ENCODE measurements around the gene PNLIPRP1.

PNLIPRP1 gene

DNA sequence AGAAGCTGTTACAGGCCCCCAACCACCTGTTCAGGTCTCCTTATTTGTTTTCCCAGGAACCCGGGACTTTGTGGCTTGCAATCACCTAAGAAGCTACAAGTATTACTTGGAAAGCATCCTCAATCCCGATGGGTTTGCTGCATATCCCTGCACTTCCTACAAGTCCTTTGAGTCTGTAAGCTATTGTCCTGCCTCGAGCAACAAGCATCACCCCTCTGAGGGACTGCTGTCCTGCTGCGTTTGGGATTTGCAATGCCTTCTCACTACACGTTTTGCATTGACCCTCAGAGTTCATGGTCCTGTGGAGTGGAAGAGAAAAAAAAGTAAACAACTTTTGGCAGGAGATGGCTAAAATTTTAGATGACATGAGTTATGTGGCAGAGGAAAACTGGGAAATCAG is 9.2 kb downstream of the PNLIPRP1 start:
- no peak for DNase-seq (ENCODE audit: low read depth in 2 of 2)

DNA sequence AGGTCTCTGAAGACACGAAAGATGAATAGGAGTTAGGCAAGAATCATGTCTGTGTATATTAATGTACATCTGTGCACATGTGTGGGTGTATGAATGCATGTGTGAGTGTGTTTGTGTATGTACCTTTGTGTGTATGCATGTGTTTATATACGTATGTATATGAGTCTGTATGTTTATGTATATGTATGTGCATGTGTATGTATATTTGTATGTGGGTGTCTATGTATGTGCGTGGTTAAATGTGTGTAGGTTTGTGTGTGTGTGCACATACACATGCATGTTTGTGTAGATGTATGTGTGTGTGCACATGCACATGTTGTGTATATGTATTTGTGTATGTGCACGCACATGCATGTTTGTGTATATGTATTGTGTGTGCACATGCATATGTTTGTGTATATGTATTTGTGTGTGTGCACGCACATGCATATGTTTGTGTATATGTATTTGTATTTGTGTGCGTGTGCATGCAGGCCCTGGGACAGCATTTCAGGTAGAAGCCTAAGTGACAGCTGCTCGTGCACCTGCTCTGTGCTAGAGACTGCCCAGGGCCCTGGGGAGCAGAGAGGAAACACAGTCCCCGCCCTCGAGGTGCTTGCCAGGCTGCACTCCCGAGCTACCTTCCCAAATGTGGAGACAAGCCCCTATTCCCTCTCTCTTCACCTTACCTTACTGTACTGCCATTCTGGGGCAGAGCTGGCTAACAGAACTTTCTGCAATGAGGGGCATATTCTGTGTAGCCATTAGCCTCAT is 12.1 kb downstream of the PNLIPRP1 start:
- DNase-seq (ENCODE audit: low read depth in 2 of 2), result no peak

DNA sequence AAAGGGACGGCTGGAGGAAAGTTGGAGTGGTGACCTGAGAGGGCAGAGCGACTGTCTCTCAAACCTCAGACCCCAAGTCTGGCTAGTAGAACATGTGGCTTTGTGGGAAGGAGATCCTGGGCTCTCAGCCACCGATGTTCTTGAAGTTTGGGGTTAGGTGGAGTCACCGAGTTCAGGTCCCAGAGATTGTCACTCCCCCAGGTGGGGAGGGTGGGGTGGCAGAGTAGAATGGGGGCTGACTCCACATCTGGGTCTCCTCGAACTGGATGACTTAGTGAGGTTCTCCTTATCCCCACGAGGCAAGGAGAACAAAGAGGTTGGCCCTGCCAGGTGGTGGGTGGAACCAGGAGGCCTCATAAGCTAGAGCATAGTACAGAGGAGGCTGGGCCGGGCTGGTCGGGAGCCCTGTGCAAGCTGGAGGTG is 15.3 kb downstream of the PNLIPRP1 start:
- no peak for DNase-seq (ENCODE audit: low read depth in 2 of 2)

DNA sequence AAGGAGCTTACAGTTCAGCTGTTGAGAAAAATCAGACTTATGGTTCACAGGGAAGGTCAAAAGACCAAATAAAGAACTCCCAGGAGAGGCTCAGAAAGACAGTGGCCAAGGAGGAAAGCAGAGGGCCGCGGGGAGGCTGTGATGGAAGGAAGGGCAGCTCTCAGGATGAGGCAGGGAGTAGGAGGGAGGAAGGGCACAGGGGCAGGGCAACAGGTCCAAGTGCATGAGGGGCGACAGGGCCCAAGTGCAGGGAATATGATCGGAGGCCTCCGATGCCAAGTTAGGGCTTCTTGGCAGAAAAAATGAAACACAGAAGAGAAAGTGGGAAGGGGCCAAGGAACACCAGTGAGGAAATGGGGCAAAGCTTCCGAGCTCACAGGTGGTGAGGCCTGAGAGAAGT is 16.6 kb downstream of the PNLIPRP1 start:
- no peak for DNase-seq (ENCODE audit: low read depth in 2 of 2)

DNA sequence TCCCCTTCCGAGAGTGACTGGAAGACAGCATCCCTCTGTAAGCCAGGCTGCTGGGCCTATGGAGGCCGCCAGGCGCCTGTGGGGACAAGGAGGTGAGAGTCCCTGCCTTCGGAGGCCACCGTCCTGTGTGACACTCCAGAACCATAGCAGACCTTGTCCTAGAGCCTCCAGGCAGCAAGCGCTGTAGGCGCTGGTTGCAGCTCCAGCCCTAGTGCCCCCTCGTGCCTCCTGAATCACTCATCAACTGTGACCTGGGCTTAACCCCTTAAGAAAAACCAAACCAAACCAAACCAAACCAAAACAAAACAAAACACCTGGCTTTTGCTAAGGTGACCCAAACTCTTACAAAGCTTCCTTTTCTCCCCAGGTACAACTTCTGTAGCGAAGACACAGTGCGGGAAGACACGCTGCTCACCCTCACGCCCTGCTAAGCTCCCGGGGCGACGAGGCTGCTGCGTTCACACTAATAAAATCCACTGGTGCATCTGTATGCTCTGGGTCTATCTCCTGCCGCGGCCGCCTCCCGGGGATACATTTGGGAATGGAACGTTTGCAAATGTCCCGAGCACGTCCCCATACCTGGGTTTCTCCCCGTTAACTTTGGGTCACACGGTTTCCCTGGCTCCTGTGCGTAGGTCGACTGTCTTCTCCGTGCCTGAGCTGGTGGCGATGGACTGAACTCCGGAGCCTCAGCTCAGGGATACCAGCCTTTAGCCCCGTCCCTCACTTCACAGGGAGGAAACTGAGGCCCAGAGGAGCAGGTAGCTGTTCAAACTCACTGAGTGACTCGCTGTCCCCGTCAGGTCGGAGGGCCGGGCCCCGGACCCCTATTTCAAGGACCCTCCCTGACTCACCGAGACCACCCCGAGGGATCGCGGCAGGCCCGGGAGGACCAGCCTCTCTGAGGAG is 18.2 kb downstream of the PNLIPRP1 start:
- no peak for DNase-seq (ENCODE audit: low read depth in 2 of 2)

DNA sequence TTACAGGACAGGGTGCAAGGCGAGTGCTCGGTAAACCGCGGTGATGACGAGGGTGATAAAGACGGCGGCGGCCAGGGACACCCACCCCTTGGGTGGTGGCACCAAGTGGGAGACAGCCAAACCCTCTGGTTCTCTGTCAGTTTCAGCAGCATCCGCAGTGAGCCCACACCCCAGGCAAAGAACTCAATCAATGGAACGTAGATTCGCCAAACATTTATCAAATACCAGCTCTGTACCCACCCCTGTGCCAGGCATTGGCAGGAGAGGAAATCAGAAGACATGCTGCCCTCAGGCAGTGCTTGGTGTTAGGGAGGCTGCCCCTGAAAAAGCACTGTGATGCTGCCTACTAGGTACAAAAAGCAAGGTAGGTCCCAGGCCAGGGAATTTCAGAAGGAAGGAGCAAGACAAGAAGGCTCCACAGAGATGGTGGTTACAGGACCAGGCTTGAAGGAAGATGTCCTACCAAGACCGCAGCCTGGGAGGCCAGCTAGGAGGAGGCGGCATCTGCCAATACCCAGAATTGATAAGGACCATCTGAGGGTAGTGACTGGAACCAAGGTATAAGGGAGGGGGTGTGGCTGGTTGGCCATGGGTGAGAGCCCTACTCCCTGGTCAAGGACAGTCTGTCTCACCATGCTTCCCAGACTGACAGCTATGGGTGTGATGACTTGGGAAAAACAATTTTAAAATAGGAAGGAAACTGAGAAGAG is 19.8 kb downstream of the PNLIPRP1 start:
- no peak for DNase-seq (ENCODE audit: low read depth in 2 of 2)

DNA sequence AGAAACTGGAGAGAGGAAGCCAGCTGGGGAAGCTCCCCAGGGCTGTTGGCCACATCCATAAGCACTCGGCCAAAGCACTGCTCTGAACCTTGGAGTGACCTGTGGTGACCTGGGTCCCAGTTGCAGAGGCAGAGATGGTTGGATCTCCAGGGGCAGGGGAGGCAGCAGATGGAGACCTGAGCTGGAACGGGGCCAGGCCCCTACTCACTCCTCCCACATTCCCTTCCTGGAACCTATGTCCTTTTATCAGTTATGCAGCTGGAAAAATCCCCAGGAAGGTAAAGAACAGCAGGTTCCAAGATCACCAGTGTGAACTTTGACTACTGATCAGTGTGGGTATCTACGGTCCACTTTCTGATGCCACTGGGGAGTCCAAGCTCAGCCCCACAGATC is 20.4 kb downstream of the PNLIPRP1 start:
- no peak for DNase-seq (ENCODE audit: low read depth in 2 of 2)

DNA sequence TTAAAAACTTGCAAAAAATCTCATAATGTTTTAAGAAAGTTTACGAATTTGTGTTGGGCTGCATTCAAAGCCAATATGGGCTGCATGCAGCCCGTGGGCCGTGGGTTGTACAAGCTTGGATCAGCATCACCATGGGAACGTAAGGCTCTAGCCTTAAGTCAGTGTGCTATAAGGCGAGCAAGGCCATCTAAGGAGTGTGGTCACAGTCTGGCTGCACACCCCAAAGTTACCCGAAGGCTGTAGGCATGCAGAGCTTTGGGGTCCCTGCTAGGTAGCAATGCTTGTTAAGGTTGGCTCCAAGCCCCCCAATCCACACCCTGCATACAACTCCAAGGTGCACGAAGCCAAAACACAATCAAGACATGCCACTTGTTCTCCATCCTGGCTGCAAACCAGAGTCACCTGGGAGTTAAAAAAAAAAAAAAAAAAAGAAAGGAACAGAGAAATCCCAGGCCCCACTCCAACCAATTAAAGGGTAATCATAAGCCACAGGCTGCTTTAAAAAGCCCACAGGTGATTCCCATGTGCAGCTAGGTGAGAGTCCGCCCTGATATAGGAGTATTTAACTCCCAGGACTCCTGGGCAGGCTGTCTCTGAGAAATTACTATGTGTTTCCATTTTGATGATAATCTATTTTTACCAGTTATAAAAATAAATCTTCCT is 21.5 kb downstream of the PNLIPRP1 start:
- DNase-seq (ENCODE audit: low read depth in 2 of 2), result no peak

DNA sequence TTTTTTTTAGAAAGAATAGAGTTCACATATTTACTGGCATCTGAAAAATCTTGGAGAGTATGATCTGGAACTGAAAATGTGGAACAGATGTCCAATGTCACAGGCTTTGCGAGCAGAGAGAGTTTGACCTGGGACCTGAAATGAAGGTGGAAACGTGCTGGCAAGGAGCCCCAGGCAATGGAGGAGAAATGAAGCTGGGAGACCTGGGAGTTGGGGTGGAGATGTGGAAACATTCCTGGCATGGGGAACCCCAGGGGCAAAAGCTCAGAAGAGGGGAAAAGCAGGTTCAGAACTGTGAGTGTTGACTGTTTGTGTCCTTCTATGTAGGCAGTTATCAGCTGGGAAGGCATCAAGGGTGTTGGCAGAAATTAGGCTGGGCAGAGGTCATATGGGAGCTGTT is 22.7 kb downstream of the PNLIPRP1 start:
- no peak for DNase-seq (ENCODE audit: low read depth in 2 of 2)

DNA sequence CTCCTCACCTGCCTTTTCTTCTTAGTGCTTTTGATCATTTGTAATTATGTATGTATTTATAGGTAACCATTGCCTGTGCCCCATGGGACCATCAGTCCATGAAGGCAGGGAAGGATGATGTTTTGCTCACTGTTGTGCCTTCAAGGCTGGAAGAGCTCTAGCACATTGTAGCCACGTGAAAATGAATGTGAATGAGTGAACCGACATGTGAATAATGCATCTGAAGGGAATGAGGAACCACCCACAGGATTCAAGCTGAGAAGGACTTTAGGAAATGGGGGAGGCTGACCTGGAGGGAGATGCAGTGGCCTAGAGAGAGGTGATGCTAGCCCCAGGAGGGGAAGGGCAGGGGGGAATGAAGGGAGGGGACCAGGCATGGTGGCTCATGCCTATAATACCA is 24.0 kb downstream of the PNLIPRP1 start:
- DNase-seq (ENCODE audit: low read depth in 2 of 2), result no peak

DNA sequence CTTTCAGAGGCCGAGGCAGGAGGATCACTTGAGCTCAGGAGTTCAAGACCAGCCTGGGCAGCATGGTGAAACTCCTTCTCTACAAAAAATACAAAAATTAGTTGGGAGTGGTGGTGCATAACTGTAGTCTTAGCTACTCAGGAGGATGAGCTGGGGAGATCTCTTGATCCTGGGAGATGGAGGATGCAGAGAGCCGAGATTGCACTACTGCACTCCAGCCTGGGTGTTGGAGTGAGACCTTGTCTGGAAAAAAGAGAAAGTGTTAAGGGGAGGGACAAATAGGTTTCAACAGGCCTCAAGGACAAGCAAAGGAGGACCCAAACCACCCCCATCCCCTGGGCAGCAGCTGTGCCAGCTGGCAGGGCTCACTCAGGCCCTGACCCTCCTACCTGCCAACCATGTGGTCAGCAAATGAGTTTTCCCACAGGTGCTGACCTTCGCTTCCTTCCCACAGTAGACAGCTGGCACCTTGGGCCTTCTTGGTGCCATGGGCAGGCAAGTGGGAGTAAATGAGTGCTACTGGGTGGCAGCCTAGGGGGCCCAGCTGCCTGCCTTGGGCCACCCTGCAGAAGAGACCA is 24.5 kb downstream of the PNLIPRP1 start:
- no peak for DNase-seq (ENCODE audit: low read depth in 2 of 2)

DNA sequence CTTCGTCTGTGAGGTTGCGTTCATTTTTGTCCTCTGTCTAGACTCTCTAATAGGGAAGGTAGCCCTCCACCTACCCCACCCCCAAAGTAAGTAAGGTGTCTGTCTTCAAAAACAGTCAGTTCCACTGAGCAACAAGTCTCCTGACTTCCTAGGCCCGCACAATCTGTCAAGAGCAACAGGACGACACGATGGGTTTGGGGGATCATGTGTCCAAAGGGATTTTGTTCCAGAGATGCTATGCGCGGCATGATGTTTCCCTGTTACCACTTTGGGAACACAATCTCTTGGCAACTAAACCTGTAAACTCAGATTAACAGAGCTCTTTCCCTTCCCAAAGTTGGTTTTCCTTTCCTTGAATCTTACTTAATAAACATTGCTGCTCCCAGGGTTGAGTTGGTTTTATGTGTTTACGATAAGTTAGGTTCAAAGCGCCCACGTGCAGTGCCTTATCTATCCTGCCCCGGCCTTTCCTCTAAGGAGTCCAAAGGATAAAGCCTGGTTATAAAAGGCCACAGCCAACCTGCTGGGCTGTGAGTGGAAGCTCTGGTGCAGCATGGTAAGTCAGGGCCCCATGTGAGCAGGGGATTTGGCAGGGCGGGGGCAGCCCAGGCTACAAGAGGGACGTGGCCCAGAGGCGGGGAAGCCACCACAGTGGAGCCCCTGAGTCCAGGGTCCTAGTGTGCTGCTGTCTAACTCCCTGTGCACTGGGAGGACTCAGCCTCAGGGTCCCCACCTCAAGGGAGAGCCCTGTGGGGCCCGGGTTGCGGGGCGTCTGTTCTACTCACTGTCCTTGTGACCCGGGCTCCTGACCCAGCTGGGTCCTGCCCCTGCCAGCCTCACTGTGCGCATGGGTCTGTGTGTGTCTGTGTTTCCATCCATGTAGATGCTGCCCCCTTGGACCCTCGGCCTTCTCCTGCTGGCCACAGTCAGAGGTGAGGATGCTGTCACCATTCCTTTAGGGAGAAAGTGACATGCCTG is 30.0 kb downstream of the PNLIPRP1 start, which contains the start of gene PNLIPRP2:
Gene PNLIPRP2, plus strand, starts transcription at position 531 of the 978 bp plus-strand sequence.
- DNase-seq (ENCODE audit: low read depth in 2 of 2), result no peak

DNA sequence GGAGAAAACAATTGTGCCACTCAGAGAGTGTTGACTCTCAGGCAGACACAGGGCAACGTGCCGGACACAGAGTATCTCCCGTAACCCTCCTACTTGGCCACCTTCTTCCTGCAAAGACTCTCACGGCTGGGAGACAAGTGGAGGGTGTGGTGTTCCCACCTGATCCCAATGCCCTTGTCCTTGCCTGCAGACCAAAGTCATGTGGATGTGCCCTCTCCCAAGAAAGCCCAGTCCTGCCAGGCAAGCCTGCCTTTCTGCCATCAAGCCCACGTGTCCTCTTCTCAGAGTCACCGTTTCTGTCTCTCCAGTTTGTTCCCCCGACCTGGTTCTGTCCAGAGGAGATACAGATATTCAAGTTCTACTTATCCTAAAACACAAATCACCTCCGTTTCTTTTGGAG is 30.7 kb downstream of the PNLIPRP1 start:
- no peak for DNase-seq (ENCODE audit: low read depth in 2 of 2)

DNA sequence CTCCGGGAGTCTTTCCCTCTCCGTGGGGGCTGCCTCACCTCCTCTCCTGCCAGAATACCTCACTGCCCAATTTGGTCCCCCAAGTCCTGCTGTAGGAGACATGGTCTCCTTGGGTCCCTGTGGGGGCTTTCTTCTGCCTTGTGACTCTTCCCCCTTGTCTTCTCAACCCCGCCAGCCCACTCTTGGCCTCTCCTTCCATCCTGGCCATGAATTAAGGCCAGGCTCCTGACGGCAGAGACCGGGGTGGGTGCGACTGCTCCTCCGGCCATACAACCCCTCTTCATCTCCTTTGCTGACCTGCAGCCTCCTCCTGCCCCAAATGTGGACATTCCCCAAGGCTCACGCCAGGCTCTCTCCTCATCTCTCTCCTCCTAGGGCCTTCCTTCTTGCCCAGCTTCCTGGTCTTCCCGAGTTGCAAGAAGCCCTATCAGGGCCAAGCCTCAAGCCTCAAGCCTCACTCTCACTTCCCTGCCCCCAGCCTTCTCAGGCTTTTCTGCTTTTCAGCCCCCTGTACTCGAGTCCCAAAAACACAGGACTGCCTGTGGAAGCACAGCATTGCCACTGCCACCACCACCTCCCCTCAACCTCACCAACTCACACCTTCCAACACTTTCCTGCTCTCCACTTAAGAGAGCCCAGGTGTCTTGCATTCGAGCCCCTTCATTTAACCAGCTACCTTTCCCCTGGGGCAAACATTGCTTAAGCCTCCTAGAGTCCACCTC is 31.3 kb downstream of the PNLIPRP1 start:
- DNase-seq (ENCODE audit: low read depth in 2 of 2), result no peak

DNA sequence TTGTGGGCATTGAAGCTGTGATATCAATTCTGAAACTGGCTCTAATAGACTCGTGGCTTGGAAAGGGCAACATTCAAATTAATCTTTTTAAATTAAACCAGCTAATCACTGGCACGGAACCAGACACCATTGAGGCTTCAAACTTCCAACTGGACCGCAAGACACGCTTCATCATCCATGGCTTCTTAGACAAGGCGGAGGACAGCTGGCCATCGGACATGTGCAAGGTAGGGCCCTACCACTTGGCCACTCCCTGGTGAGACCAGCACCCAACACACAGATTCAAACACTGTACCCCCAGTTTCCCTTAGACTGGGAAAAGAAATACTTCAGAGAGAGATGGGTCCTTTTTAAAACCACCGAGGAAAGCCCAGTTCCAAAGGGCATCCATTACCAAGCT is 35.1 kb downstream of the PNLIPRP1 start:
- DNase-seq (ENCODE audit: low read depth in 2 of 2), result no peak

DNA sequence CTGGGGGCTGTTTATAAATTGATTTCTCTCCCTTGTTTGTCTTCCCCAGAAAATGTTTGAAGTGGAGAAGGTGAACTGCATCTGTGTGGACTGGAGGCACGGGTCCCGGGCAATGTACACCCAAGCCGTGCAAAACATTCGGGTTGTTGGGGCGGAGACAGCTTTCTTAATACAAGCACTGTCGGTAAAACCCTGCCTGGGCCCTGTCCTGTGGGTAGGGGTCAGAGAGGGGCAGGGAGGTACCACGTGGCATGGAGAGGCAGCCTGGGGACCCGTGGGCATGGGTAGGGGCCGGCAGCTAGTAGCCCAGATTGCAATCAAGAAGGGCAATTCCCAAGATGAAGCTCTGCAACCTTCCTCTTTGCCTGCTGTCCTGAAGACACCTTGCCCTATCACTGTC is 36.1 kb downstream of the PNLIPRP1 start:
- DNase-seq (ENCODE audit: low read depth in 2 of 2), result no peak

DNA sequence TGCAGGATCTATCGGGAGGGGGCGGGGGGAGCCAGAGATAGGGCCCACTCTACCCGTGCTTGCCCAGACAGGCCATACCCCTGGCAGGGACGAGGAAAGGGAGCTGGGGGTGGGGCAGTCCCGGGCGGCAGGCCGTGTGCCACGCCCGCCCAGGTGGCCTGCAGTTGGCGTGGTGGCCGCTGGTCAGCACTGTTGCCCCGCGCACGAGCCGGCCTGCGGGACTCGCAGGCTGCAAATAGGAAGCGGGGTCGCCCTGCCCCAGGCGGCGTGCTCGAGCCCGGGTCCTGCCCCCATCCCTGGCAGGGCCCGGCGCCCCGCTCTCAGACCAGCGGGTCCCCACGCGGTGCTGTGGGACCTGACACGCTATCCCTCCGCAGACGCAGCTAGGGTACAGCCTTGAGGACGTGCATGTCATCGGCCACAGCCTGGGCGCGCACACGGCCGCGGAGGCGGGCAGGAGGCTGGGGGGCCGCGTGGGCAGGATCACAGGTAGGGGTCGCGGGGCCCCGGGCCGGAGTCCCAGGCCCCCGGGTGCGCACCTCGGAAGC is 36.7 kb downstream of the PNLIPRP1 start:
- DNase-seq (ENCODE audit: low read depth in 2 of 2), result no peak

DNA sequence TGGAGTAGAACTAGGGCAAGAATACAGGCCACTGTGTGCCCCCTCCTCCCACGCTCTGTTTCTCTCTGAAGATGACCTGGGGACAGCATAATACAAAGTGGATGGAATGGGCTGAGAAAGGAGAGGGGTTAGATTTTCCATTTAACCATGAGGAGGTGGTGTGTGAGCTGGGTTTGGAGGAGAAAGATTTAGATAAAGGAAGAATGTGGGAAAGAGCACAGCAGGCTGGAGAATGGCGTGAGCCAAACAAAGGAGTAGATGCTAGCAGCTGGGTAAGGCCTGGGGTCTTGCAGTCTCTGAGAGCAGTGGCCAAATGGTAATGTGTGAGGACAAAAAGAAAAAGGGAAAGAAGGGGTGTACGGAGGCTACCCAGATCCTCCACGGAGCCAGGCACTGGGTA is 38.6 kb downstream of the PNLIPRP1 start:
- DNase-seq (ENCODE audit: low read depth in 2 of 2), result no peak

DNA sequence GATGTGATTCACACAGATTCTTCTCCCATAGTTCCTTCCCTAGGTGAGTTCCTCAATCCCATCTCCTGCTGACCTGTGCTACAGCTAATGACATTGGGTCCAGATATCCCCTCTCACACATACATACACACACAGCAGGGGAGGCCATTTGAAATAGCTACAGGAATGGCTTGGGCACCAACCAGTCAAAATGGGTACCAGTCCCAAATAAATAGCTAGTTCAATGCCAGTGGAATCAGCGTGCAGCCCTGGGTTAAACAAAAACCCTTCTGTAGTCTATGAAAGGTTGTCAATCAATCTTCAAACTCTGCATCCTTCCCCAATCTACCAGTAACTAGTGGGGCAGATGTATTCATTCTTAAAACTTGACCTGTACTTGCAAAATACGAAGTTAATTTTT is 39.3 kb downstream of the PNLIPRP1 start:
- no peak for DNase-seq (ENCODE audit: low read depth in 2 of 2)

All from stimulated activated CD8-positive, alpha-beta memory T cell treated with anti-CD3 and anti-CD28 coated beads, Interleukin-15, amount 100 ng/mL, for 4 hours (primary cell).